Stimulated activated CD4-positive, alpha-beta T cell treated with anti-CD3 and anti-CD28 coated beads, Interleukin-12 subunit alpha, Interleukin-12 subunit beta, amount 100 ng/mL, for 4 hours (primary cell): Measurements from ENCODE around the gene USP40.
"Not testable (repeated sequence)": the region's sequence is repeated elsewhere in the genome, so short reads cannot be mapped to it uniquely, and the experiment has no call there.

Source experiments
- DNase-seq: peaks from one replicate; pipeline ENCODE4 v3.0.0-alpha.2; 2020

USP40 gene, protein sequence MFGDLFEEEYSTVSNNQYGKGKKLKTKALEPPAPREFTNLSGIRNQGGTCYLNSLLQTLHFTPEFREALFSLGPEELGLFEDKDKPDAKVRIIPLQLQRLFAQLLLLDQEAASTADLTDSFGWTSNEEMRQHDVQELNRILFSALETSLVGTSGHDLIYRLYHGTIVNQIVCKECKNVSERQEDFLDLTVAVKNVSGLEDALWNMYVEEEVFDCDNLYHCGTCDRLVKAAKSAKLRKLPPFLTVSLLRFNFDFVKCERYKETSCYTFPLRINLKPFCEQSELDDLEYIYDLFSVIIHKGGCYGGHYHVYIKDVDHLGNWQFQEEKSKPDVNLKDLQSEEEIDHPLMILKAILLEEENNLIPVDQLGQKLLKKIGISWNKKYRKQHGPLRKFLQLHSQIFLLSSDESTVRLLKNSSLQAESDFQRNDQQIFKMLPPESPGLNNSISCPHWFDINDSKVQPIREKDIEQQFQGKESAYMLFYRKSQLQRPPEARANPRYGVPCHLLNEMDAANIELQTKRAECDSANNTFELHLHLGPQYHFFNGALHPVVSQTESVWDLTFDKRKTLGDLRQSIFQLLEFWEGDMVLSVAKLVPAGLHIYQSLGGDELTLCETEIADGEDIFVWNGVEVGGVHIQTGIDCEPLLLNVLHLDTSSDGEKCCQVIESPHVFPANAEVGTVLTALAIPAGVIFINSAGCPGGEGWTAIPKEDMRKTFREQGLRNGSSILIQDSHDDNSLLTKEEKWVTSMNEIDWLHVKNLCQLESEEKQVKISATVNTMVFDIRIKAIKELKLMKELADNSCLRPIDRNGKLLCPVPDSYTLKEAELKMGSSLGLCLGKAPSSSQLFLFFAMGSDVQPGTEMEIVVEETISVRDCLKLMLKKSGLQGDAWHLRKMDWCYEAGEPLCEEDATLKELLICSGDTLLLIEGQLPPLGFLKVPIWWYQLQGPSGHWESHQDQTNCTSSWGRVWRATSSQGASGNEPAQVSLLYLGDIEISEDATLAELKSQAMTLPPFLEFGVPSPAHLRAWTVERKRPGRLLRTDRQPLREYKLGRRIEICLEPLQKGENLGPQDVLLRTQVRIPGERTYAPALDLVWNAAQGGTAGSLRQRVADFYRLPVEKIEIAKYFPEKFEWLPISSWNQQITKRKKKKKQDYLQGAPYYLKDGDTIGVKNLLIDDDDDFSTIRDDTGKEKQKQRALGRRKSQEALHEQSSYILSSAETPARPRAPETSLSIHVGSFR

DNA sequence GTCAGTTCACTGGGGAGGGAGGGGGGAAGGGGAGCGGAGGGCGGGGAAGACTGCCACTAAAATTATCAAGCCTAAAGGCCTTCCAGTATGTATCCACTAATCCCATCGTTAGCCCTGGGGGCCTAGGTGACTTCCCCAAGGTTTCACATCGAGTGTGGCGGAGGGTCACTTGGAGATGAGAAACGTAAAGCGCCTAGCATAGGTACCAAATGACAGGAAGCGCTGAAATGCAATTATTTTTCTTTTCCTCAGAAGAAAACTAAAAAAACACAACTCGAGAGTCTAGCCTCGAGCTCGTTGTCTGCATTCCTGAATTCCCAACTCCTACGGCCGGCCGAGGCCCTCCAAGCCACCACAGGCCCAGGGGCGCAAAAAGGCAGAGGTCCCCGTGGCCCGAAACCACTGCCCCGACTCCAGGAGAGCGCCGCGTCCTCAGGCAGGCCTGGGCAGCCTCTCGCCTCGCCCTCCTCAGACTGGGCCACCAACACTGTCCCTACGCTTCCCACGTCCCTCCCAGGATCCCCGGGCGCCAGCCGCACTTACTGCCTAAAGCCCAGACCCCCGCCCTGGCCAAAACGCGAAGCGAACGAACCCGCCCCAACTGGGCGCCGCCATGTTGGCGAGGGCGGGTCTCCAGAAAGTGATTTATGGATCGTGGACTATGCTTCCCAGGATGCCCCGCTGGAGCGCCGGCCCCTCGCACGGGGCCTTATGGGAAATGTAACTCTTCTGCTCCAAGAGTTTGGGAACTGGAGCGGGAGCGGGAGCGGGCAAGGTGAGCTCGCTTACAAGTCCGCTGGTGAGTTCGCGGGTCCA, at the start of gene USP40:
USP40 (minus strand) TSS at position 642 of the 816 bp plus-strand sequence. CDS start 1,228 bp downstream, outside the sequence.
- peak; percentile 54 for DNase-seq

DNA sequence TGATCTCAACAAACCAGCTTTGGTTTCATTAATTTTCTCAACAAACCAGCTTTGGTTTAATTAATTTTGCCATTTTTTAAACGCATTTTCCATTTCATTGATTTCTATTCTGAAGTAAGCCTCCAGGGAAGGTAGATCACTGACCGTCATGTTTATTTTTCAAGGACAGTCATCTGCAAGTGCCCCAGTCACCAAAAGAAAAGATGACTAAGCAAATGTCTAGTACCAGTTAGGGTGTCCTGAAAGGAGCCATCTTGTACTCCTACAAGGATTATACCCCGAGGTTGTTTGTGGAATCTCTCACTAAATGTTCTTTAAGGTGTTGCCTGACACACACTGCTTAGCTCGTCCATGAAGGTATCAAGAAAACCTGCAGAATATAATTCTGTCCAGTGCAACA, 44.7 kb upstream of the USP40 start:
- no peak for DNase-seq

DNA sequence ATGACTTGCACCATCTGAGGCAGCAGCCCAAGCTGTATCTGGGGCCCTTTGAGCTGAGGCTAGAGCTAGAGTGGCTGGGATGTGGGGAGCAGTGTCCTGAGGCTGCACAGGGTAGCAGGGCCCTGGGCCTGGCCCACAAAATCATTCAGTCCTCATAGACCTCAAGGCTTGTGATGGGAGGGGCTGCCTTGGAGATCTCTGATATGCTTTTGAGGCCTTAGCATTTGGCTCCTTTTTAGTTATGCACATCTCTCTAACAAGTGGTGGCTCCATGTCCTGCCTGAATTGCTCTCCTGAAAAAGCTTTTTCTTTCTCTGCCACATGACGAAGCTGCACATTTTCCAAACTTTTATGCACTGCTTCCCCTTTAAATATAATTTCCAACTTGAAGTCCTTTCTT, 39.1 kb upstream of the USP40 start:
- no peak for DNase-seq

DNA sequence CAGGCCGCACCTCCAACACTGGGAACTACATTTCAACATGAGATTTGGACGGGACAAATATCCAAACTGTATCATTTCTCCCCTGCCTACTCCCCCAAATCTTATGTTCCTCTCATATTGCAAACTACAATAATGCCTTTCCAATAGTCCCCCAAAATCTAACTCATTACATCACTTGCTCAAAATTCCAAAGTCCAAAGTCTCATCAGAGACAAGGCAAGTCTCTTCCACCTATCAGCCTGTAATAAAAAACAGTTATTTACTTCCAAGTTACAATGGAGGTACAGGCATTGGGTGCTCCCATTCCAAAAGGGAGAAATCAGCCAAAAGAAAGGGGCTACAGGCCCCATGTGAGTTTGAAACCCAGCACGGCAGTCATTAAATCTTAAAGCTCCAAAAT, 38.2 kb upstream of the USP40 start:
- DNase-seq, result no peak

DNA sequence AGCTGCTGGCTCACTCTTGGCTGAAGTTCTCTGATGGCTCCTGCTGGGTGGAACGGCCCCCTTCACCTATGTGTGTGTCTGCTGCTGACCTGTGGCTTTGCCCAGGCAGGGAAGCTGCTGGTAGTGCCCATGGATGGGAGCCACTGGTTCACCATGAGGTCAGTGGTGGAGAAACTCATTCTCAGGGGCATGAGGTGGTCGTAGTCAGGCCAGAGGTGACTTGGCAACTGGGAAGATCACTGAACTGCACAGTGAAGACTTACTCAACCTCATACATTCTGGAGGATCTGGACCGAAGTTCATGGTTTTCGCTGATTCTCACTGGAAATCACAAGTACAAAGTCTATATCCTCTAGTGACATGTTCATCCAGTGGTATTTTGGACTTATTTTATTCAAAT, 36.9 kb upstream of the USP40 start:
- no peak for DNase-seq

DNA sequence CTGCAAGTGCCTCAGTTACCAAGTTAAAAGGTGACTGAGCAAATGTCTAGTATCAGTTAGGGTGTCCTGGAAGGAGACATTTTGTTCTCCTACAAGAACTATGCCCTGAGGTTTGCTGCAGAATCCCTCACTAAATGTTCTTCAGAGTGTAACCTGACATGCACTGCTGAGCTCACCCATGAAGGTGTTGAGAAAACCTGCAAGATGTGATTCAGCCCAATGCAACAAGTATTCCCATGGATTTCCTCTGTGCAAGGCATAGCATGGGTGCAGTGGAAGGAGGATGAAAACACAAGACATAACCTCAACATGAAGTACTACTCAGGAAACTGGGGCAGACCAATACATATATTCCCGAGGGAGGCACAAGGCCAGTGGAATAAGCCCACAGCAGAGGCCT, 35.5 kb upstream of the USP40 start:
- DNase-seq, result no peak

DNA sequence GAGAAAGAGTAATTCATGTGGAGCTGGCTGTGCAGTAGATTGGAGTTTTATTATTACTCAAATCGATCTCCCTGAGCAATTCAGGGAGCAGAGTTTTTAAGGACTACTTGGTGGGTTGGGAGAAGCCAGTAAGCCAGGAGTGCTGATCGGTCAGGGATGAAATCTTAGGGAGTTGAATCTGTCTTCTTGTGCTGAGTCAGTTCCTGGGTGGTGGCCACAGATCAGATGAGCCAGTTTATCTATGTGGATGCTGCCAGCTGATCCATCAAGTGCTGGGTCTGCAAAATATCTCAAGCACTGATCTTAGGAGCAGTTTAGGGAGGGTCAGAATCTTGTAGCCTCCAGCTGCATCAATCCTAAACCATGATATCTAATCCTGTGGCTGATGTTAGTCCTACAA, 33.8 kb upstream of the USP40 start:
- DNase-seq, result no peak

DNA sequence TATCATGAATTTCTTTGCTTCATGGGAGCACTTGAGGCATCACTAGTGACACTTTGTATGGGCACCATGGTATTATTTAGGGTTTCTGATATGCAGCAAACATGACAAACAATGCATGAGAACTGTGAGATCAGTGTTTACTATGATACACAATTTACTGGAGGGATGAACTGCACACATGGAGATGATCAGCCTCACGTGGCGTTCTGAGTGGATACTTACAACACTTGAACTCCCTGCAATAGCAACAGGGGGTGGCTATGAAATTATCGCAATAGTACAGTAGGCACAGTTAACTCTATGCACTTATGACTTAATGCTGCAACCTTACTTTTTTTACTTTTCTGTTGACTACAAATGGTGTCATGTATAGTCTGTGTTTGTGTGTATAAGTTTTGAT, 32.4 kb upstream of the USP40 start:
- DNase-seq, result no peak

DNA sequence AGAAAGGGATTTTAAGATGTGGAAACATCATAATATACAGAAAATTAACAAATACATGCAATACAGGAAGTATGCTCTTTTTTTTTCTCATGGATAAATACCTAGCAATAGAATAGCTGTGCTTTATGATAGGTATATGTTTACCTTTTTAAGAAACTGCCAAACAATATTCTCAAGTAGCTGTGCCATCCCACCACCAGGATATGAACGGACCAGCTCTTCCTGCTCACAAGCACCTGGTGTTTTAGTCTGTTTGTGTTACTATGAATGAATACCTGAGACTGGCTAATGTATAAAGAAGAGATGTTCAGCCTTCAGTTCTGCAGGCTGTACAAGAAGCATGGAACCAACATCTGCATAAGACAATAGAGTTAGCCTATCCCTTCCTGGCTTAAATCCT, 30.9 kb upstream of the USP40 start:
- no peak for DNase-seq

DNA sequence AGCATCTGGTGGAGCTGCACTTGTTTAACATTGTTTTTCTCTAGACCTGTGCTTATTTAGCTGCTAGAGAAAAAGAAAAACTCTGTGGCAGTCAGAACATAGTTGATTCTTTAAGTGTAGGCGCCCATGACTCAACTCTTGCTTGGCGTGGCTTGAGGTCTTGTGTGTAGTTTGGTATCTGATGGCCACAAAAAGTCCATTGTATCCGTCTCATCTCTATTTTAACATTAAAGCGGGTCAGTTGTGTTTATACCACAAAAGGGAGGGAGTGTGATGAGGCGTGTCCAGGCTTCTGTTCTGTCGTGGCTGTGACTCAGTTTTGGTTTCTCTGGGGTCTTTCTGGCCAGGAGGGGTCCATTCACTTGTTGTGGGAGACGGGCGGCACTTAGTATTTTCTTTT, 26.6 kb upstream of the USP40 start:
- DNase-seq, result no peak

DNA sequence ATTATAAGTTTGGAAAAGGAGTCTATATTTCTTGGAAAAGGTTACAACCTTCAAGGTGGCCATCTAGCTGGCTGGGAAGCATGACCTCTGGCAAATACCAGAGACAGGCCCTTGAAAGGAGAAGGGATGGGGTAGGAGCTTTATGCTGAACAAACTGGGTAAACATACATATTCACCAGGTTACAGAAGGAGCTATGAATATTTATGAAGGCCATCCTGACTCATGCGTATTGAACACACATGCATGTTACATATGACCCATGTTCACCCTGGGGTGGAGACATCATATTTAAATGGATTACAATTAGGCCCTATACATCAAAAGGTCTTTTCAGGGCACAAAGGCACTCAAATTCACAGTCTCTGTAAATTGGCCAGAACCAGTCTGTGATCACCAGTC, 26.1 kb upstream of the USP40 start:
- not testable (repeated sequence) for DNase-seq

DNA sequence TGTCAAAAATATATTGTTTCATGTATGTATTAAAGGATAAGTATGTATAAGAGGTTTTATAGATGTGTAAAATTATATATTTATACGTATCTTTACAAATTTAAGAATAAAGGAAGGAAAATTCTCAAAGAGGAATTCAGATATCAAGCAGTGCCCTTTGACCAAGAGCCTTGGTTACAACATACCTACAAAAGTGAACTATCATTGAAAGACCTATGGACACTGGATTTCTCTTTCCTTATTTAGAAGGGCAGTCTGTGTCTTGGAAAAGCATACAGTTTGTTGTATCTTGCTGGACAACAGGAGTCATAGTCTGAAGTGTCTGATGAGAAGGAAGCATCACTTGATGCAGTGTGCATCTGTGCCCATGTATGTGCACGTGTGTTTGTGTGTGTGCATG, 21.8 kb upstream of the USP40 start:
- no peak for DNase-seq

DNA sequence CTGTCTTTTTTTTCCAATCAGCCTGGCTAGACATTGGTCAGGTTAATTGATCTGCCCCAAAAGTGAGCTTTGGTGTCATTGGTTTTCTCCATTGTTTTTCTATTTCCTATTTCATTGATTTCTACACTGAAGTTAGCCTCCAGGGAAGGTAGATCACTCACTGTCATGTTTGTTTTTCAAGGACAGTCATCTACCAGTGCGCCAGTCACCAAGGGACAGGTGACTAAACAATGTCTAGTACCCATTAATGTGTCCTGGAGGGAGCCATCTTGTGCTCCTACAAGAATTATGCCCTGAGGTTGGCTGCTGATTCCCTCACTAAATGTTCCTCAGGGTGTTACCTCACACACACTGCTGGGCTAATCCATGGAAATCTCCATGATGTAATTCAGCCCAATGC, 17.6 kb upstream of the USP40 start:
- no peak for DNase-seq

DNA sequence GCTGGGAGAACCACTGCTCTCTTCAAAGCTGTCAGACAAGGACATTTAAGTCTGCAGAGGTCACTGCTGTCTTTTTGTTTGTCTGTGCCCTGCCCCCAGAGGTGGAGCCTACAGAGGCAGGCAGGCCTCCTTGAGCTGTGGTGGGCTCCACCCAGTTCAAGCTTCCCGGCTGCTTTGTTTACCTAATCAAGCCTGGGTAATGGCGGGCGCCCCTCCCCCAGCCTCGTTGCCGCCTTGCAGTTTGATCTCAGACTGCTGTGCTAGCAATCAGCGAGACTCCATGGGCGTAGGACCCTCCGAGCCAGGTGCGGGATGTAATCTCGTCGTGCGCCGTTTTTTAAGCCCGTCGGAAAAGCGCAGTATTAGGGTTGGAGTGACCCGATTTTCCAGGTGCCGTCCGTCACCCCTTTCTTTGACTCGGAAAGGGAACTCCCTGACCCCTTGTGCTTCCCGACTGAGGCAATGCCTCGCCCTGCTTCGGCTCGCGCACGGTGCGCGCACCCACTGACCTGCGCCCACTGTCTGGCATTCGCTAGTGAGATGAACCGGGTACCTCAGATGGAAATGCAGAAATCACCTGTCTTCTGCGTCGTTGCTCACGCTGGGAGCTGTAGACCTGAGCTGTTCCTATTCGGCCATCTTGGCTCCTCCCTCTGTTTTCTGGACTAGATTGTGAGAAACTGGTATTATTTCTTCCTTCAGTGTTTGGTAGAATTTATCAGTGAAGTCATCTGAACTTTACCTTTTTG, 16.8 kb upstream of the USP40 start:
- not testable (repeated sequence) for DNase-seq

DNA sequence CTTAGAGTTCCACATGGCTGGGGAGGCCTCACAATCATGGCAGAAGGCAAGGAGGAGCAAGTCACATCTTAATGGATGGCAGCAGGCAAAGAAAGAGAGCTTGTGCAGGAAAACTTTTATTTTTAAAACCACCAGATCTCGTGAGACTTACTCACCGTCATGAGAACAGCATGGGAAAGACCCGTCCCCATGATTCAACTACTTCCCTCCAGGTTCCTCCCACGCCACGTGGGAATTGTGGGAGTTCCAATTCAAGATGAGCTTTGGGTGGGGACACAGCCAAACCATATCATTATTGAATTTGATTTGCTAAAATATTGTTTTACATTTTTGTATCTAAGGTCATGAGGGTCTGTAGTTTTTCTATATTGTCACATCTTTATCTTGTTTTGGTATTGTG, 10.8 kb upstream of the USP40 start:
- DNase-seq, result not testable (repeated sequence)

DNA sequence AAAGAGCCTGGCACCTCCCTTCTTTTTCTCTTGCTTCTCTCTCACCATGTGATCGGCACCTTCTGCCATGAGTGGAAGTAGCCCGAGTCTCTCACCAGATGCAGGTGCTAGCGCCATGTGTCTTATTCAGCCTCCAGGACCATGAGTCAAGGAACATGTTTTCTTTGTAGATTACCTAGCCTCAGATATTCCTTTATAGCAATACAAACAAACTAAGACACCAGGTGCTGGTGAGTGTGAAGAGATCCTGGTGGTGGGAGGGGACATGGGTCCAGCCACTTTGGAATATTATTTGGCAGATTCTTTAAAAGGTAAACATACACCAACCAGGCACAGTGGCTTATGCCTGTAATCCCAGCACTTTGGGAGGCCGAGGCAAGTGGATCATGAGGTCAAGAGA, 5.9 kb upstream of the USP40 start:
- DNase-seq, result no peak

DNA sequence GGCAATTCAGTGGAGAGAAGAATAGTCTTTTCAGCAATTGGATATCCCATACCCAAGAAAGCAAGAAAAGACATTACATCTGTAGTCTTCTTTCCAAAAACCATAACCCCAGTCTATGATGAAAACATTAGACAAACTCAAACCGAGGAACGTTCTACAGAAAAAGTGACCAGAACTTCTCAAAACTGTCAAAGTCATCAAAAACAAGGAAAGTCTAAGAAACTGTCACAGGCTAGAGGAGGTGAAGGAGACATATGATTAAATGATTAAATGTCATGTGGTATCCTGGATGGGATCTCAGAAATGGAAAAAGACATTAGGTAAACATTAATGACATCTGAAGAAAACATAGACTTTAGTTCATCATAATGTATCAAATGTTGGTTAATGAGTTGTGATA, 4.9 kb upstream of the USP40 start:
- DNase-seq, result no peak

DNA sequence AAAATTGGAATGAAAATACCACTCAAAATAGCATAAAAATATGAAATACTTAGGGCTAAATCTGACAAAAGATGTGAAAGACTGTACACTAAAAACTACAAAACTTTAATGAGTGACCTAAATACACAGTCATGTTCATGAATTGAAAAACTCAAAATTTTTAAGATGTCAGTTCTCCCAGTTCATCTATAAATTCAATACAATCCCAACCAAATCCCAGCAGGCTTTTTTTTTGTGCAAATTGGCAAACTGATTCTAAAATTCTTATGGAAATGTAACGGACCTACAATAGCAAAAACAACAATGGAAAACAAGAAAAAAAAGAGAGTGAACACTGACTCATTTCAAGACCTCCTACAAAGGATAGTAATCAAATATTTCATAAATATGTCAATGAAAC, 4.4 kb upstream of the USP40 start:
- no peak for DNase-seq

DNA sequence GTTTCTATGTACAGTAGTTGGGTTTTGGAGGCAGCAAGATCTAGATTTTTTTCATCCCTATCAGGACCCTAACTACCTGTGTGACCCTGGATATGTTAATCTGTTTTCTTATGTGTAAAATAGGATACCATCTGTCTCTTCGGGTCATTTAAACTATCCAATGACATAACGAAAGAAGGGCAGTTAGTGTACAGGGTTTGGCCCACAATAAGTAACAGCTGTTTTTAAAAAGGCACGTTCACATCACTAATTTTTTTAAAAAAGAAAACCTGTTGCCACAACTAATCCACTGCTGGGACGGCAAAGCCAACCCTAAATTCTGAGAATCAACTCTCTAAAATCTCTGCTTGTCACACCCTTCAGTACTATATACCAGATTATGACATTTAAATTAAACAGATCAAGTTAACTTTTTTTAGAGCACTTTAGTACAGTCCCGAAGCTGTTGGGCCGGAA, 869 bp downstream of the USP40 start:
- DNase-seq, result no peak

DNA sequence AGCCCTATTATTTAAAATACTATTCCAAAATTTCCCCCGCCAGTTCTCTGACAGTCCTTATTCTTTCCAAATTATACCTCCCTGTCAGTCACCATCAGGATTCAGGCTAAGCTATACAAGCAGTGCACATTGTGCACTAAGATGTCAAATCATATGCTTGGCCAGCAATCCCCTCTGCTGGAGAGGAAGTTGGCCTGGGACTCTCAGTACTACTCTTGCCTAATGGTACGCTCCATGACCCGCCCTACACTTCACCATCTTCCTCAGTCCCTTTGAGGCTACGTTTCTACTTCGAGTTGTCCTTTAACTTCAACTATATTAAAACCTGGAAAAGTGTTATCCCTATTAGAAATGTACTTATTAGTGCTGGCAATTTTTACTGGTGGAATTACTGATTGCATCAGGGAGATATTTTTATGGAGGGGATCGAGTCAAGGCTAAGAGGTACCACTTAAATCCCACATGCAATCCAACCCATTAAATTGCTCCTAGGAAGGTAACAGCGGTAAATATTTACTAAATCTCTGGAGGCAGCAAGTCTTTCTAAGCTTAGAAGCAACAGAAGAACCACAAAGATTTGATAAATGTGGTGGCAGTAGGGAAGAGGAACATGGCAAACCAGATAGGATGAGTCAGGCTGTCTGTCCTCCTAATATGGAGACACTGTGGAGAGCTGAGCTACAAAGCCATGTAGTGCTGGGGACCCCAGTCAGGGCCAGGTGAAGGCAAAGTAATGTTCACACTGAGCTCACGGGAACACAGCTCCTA, 2.7 kb downstream of the USP40 start:
- no peak for DNase-seq
